CD4-positive, CD25-positive, alpha-beta regulatory T cell (primary cell): ENCODE data around the gene DYNC1I1. TPM values are rescaled to one million over a fixed set of nuclear protein-coding genes. Genes with fewer than 3 reads are reported as not detected.

Source experiments
- ATAC-seq, 2 donors: fragments of 150-1000 bp; cut with Tn5 transposase; one replicate each; pipeline ENCODE4 v1.10.0; 2021; ENCODE audit warnings: low read depth in 2 of 2, moderate number of reproducible peaks in 2 of 2, moderate library complexity in 1 of 2
- DNase-seq, 3 donors: peaks; one replicate each; pipeline versions ENCODE4 v3.0.0 to v3.0.0-alpha.2; 2012 to 2022; ENCODE audit warnings: mixed read lengths in 1 of 3
- H3K27ac ChIP-seq: one replicate; pipeline ENCODE4 v1.7.0; 2013; ENCODE audit warnings: mild to moderate bottlenecking, low read length; ENCODE audit not compliant: insufficient read depth, poor library complexity, severe bottlenecking
- H3K27me3 ChIP-seq: one replicate; pipeline ENCODE4 v1.7.0; 2013; ENCODE audit warnings: low read length; ENCODE audit not compliant: control insufficient read depth, insufficient read depth
- H3K36me3 ChIP-seq: one replicate; pipeline ENCODE4 v1.7.0; 2013; ENCODE audit warnings: mild to moderate bottlenecking, low read length, moderate library complexity; ENCODE audit not compliant: control insufficient read depth, insufficient read depth
- H3K4me1 ChIP-seq: 2 replicates; pipeline ENCODE4 v1.7.0; 2013; ENCODE audit warnings: mild to moderate bottlenecking, low read length; ENCODE audit not compliant: insufficient read depth, control insufficient read depth, poor library complexity, severe bottlenecking
- H3K4me3 ChIP-seq: one replicate; pipeline ENCODE4 v1.7.0; 2013; ENCODE audit warnings: low read depth, mild to moderate bottlenecking, low read length, moderate library complexity
- H3K9me3 ChIP-seq, 2 experiments: 1 replicate in 1 of 2; 2 replicates in 1 of 2; pipeline ENCODE4 v1.7.0; 2013; ENCODE audit warnings: low read length in 2 of 2, mild to moderate bottlenecking in 1 of 2, moderate library complexity in 1 of 2; ENCODE audit not compliant: control insufficient read depth in 2 of 2
- H3K27ac Mint-ChIP-seq, 3 donors: one replicate each; pipeline ENCODE4 v1.8.0; 2020 to 2022; ENCODE audit warnings: mild to moderate bottlenecking in 3 of 3, mixed read lengths in 3 of 3, moderate library complexity in 2 of 3
- H3K27me3 Mint-ChIP-seq: one replicate; pipeline ENCODE4 v1.8.0; 2022; ENCODE audit warnings: mild to moderate bottlenecking, mixed read lengths
- H3K36me3 Mint-ChIP-seq: one replicate; pipeline ENCODE4 v1.8.0; 2020; ENCODE audit warnings: mixed read lengths
- H3K4me1 Mint-ChIP-seq, 4 donors: one replicate each; pipeline ENCODE4 v1.8.0; 2020 to 2022; ENCODE audit warnings: mixed read lengths in 4 of 4, mild to moderate bottlenecking in 1 of 4
- H3K4me3 Mint-ChIP-seq, 4 donors: one replicate each; pipeline ENCODE4 v1.8.0; 2020 to 2022; ENCODE audit warnings: mild to moderate bottlenecking in 4 of 4, mixed read lengths in 4 of 4, moderate library complexity in 3 of 4
- H3K9me3 Mint-ChIP-seq, 7 donors: one replicate each; pipeline ENCODE4 v1.8.0; 2020 to 2022; ENCODE audit warnings: mixed read lengths in 7 of 7, mild to moderate bottlenecking in 3 of 7, moderate library complexity in 2 of 7
- polyA plus RNA-seq, 4 donors: library from polyadenylated mRNA; unstranded; fragments of 300-500 nt; fragmentation: Illumina TruSeq; gene quantifications; one replicate each; pipeline ENCODE4 v1.2.3, GENCODE V29; 2021
- total RNA-seq: library from RNA; stranded (reverse); gene quantifications from one replicate; pipeline ENCODE4 v1.2.3, GENCODE V29; 2022

Gene DYNC1I1
- total and polyA plus RNA-seq, 5 donors from 2014 or later: not detected

GRCh38 chr7:96016056-96016586 is 243.8 kb downstream of the DYNC1I1 start:
- no peaks in the 10 kb centered on the region for H3K27me3 Mint-ChIP-seq

GRCh38 chr7:96016735-96017134 is 244.4 kb downstream of the DYNC1I1 start:
- Histone ChIP-seq H3K27me3 (peaks cover 2% of the 10 kb centered on the region), H3K4me3 (no peak overlapping the region), H3K36me3 (no peaks in the 10 kb centered on the region), H3K9me3 (no peaks in the 10 kb centered on the region), H3K4me1 (no peaks in the 10 kb centered on the region), H3K27ac (no peak overlapping the region)
- Mint-ChIP-seq H3K9me3 (peaks cover 0 to 3% (median 0%) of the 10 kb centered on the region in 7 donors), H3K27me3 (no peaks in the 10 kb centered on the region), H3K27ac (no peak overlapping the region), H3K4me1 (no peaks in the 10 kb centered on the region), H3K36me3 (no peaks in the 10 kb centered on the region), H3K4me3 (no peak overlapping the region)
- DNase-seq: no peak
- no peak for ATAC-seq

More at GRCh38 chr7:96016056-96016586, 243.8 kb downstream of the DYNC1I1 start:
- Histone ChIP-seq H3K4me1 (no peaks in the 10 kb centered on the region), H3K27me3 (peaks cover 2% of the 10 kb centered on the region), H3K4me3 (no peak overlapping the region), H3K9me3 (no peaks in the 10 kb centered on the region), H3K36me3 (no peaks in the 10 kb centered on the region), H3K27ac (no peak overlapping the region)
- ATAC-seq (no peak), DNase-seq (no peak)
- Mint-ChIP-seq H3K4me1 (no peaks in the 10 kb centered on the region), H3K27ac (no peak overlapping the region), H3K4me3 (no peak overlapping the region), H3K9me3 (peaks cover 0 to 2% (median 0%) of the 10 kb centered on the region in 7 donors), H3K36me3 (no peaks in the 10 kb centered on the region)

- no peak overlapping the region for H3K27ac Mint-ChIP-seq
- H3K4me3 Mint-ChIP-seq: no peak overlapping the region
- DNase-seq (no peak), ATAC-seq (no peak)
- H3K4me1 ChIP-seq: no peaks in the 10 kb centered on the region
- H3K9me3 ChIP-seq: no peaks in the 10 kb centered on the region
- H3K4me1 Mint-ChIP-seq: no peaks in the 10 kb centered on the region
- no peaks in the 10 kb centered on the region for H3K36me3 Mint-ChIP-seq
- no peaks in the 10 kb centered on the region for H3K36me3 ChIP-seq
- no peak overlapping the region for H3K4me3 ChIP-seq
- H3K27me3 Mint-ChIP-seq: no peaks in the 10 kb centered on the region
- peaks cover 0 to 3% (median 0%) of the 10 kb centered on the region in 7 donors for H3K9me3 Mint-ChIP-seq
- H3K27me3 ChIP-seq: peaks cover 2% of the 10 kb centered on the region
- no peak overlapping the region for H3K27ac ChIP-seq
Measured at GRCh38 chr7:96017877-96018276, 245.5 kb downstream of the DYNC1I1 start.

GRCh38 chr7:96021568-96021967 is 249.2 kb downstream of the DYNC1I1 start:
- Histone ChIP-seq H3K36me3 (no peaks in the 10 kb centered on the region), H3K27me3 (peaks cover 2% of the 10 kb centered on the region), H3K4me1 (no peaks in the 10 kb centered on the region), H3K27ac (no peak overlapping the region), H3K4me3 (no peak overlapping the region), H3K9me3 (no peaks in the 10 kb centered on the region)
- H3K36me3 Mint-ChIP-seq: no peaks in the 10 kb centered on the region
- H3K27me3 Mint-ChIP-seq: no peaks in the 10 kb centered on the region
- peaks cover 0 to 1% (median 0%) of the 10 kb centered on the region in 7 donors for H3K9me3 Mint-ChIP-seq
- no peaks in the 10 kb centered on the region for H3K4me1 Mint-ChIP-seq
- DNase-seq: no peak
- no peak overlapping the region for H3K27ac Mint-ChIP-seq
- ATAC-seq: no peak
- H3K4me3 Mint-ChIP-seq: no peak overlapping the region

GRCh38 chr7:96023387-96023786 is 251.0 kb downstream of the DYNC1I1 start:
- Histone ChIP-seq H3K9me3 (no peaks in the 10 kb centered on the region), H3K4me3 (no peak overlapping the region), H3K27ac (no peak overlapping the region), H3K27me3 (peaks cover 4% of the 10 kb centered on the region), H3K4me1 (no peaks in the 10 kb centered on the region), H3K36me3 (no peaks in the 10 kb centered on the region)
- Mint-ChIP-seq H3K27me3 (peaks cover 4% of the 10 kb centered on the region), H3K4me1 (no peaks in the 10 kb centered on the region), H3K4me3 (no peak overlapping the region), H3K9me3 (peaks cover 0 to 4% (median 0%) of the 10 kb centered on the region in 7 donors), H3K27ac (no peak overlapping the region), H3K36me3 (no peaks in the 10 kb centered on the region)
- no peak for ATAC-seq
- no peak for DNase-seq

- Mint-ChIP-seq H3K4me3 (no peak overlapping the region), H3K36me3 (no peaks in the 10 kb centered on the region), H3K27me3 (peaks cover 4% of the 10 kb centered on the region), H3K27ac (no peak overlapping the region), H3K4me1 (no peaks in the 10 kb centered on the region), H3K9me3 (peaks cover 0 to 4% (median 0%) of the 10 kb centered on the region in 7 donors)
- DNase-seq: no peak
- no peak overlapping the region for H3K4me3 ChIP-seq
- no peaks in the 10 kb centered on the region for H3K36me3 ChIP-seq
- H3K4me1 ChIP-seq: no peaks in the 10 kb centered on the region
- peaks cover 4% of the 10 kb centered on the region for H3K27me3 ChIP-seq
- no peaks in the 10 kb centered on the region for H3K9me3 ChIP-seq
- no peak overlapping the region for H3K27ac ChIP-seq
- ATAC-seq: no peak
Measured at GRCh38 chr7:96026010-96026409, 253.7 kb downstream of the DYNC1I1 start.

GRCh38 chr7:96026611-96027010 is 254.3 kb downstream of the DYNC1I1 start:
- Histone ChIP-seq H3K4me1 (no peaks in the 10 kb centered on the region), H3K9me3 (no peaks in the 10 kb centered on the region), H3K27ac (no peak overlapping the region), H3K36me3 (no peaks in the 10 kb centered on the region), H3K4me3 (no peak overlapping the region), H3K27me3 (peaks cover 4% of the 10 kb centered on the region)
- H3K4me1 Mint-ChIP-seq: no peaks in the 10 kb centered on the region
- H3K9me3 Mint-ChIP-seq: peaks cover 0 to 4% (median 0%) of the 10 kb centered on the region in 7 donors
- peaks cover 4% of the 10 kb centered on the region for H3K27me3 Mint-ChIP-seq
- no peak for DNase-seq
- H3K36me3 Mint-ChIP-seq: no peaks in the 10 kb centered on the region
- no peak for ATAC-seq
- no peak overlapping the region for H3K27ac Mint-ChIP-seq
- H3K4me3 Mint-ChIP-seq: no peak overlapping the region

GRCh38 chr7:96028729-96029128 is 256.4 kb downstream of the DYNC1I1 start:
- no peak overlapping the region for H3K4me3 Mint-ChIP-seq
- H3K27me3 ChIP-seq: peaks cover 4% of the 10 kb centered on the region
- H3K9me3 Mint-ChIP-seq: peaks cover 0 to 5% (median 0%) of the 10 kb centered on the region in 7 donors
- no peaks in the 10 kb centered on the region for H3K4me1 ChIP-seq
- no peaks in the 10 kb centered on the region for H3K36me3 ChIP-seq
- no peaks in the 10 kb centered on the region for H3K36me3 Mint-ChIP-seq
- no peak for DNase-seq
- no peak overlapping the region for H3K4me3 ChIP-seq
- H3K4me1 Mint-ChIP-seq: no peaks in the 10 kb centered on the region
- no peaks in the 10 kb centered on the region for H3K9me3 ChIP-seq
- peaks cover 4% of the 10 kb centered on the region for H3K27me3 Mint-ChIP-seq
- H3K27ac ChIP-seq: no peak overlapping the region
- H3K27ac Mint-ChIP-seq: no peak overlapping the region
- ATAC-seq: no peak
